Panc1 (cell line): ENCODE results near the gene HMX1. TPM values are rescaled to one million over a fixed set of nuclear protein-coding genes. Genes with fewer than 3 reads are reported as not detected.

Experiments
- ATAC-seq: fragments of 200-7000 bp; cut with Tn5 transposase; 2 replicates; pipeline ENCODE4 v1.9.1; 2020; ENCODE audit warnings: mild to moderate bottlenecking, moderate library complexity
- BruUV-seq: library from RNA; stranded (reverse); fragments of 400-500 nt; replicated peaks from 2 replicates; lab custom pipeline; 2021; lab: Mats Ljungman, UMichigan
- CTCF ChIA-PET: fragments of 300-600 bp; sonication (Branson Sonifier 250); formaldehyde crosslinking; loops from one replicate; lab custom pipeline; 2022; ENCODE audit warnings: antibody characterized with exemption; lab: Charles Lee
- POLR2A ChIA-PET: fragments of 300-600 bp; sonication (Branson Sonifier 250); formaldehyde crosslinking; loops from one replicate; lab custom pipeline; 2022; ENCODE audit warnings: antibody characterized with exemption; lab: Charles Lee
- DNase-seq: peaks from one replicate; pipeline ENCODE4 v3.0.0-alpha.2; 2010; ENCODE audit warnings: low read depth, low spot score
- H3K27ac ChIP-seq: 2 replicates; pipeline ENCODE4 v1.5.1; 2011; ENCODE audit warnings: mild to moderate bottlenecking, low read length, inconsistent platforms
- H3K27me3 ChIP-seq: fragments of 200-500 bp; sonication (Bioruptor generic); 2 replicates; pipeline ENCODE4 v1.6.0; 2014; ENCODE audit warnings: low read length, inconsistent platforms; ENCODE audit not compliant: control insufficient read depth, insufficient read depth
- H3K36me3 ChIP-seq: fragments of 200-500 bp; sonication (Bioruptor generic); 2 replicates; pipeline ENCODE4 v1.5.1; 2014; ENCODE audit warnings: inconsistent platforms, mild to moderate bottlenecking, low read length, moderate library complexity; ENCODE audit not compliant: control insufficient read depth, insufficient read depth
- H3K4me1 ChIP-seq: 2 replicates; pipeline ENCODE4 v1.5.1; 2011; ENCODE audit warnings: inconsistent platforms, mild to moderate bottlenecking, low read length, moderate library complexity; ENCODE audit not compliant: control insufficient read depth, insufficient read depth
- H3K4me3 ChIP-seq, 2 experiments: 2 replicates each; pipeline ENCODE4 v1.5.1; 2011 to 2012; ENCODE audit warnings: low read depth in 2 of 2, low read length in 2 of 2, mild to moderate bottlenecking in 2 of 2, inconsistent platforms in 1 of 2, moderate library complexity in 1 of 2
- H3K9me3 ChIP-seq: fragments of 200-500 bp; sonication (Bioruptor generic); 2 replicates; pipeline ENCODE4 v1.5.1; 2014; ENCODE audit warnings: low read depth, mild to moderate bottlenecking, inconsistent platforms, low read length, moderate library complexity; ENCODE audit not compliant: control insufficient read depth, insufficient read depth
- CTCF ChIP-seq: fragments of 450-650 bp; IDR thresholded peaks from 2 replicates; pipeline ENCODE4 v1.5.1; 2017; ENCODE audit warnings: mild to moderate bottlenecking
- POLR2AphosphoS5 ChIP-seq: IDR thresholded peaks from 2 replicates; pipeline ENCODE4 v1.6.1; 2012; ENCODE audit warnings: mild to moderate bottlenecking, low read depth, low read length, moderate library complexity
- REST ChIP-seq, 2 experiments: IDR thresholded peaks; 2 replicates each; pipeline ENCODE4 v1.6.1; 2011 to 2012; ENCODE audit warnings: low read depth in 2 of 2, control low read depth in 1 of 2, low read length in 1 of 2, mild to moderate bottlenecking in 1 of 2, moderate library complexity in 1 of 2; ENCODE audit not compliant: insufficient read depth in 1 of 2
- SIN3A ChIP-seq: IDR thresholded peaks from 2 replicates; pipeline ENCODE4 v1.6.1; 2012; ENCODE audit warnings: low read depth, mild to moderate bottlenecking, low read length, moderate library complexity, borderline replicate concordance; ENCODE audit not compliant: insufficient read depth
- TCF7L2 ChIP-seq: IDR thresholded peaks from 2 replicates; pipeline ENCODE4 v1.6.1; 2011; ENCODE audit warnings: mild to moderate bottlenecking, low read depth, low read length, inconsistent platforms
- in situ Hi-C: cut with HindIII; loops from 2 replicates; pipeline ENCODE4 v1.10.0; 2016; ENCODE audit warnings: low sequenced_read_pairs, low pct_unique_long_range_greater_than_20kb
- intact Hi-C: fragments of 100-400 bp; cut with micrococcal nuclease; formaldehyde crosslinking; loops from one replicate; pipeline ENCODE4 v1.10.0; 2022; ENCODE audit not compliant: unreplicated experiment
- total RNA-seq: library from RNA; stranded (reverse); gene quantifications from one replicate; pipeline ENCODE4 v1.2.1, GENCODE V29; 2021; ENCODE audit not compliant: unreplicated experiment

Gene HMX1
- total RNA-seq, 1 experiment from 2014 or later = not detected

- H3K36me3 ChIP-seq = no peaks in the 10 kb centered on the region
- no peaks in the 10 kb centered on the region for H3K4me1 ChIP-seq
- H3K27ac ChIP-seq = no peak overlapping the region
- no peak for TF ChIP-seq TCF7L2
- no peak for TF ChIP-seq CTCF
- no peak for TF ChIP-seq REST (IDR thresholded peaks at IDR 0.05; ENCODE audit: insufficient read depth in 1 of 2, low read depth in 2 of 2, low read length in 1 of 2)
- no peak for TF ChIP-seq POLR2AphosphoS5
- TF ChIP-seq SIN3A = no peak
- no peaks in the 10 kb centered on the region for H3K27me3 ChIP-seq
- in situ Hi-C loops (no loop called here), intact Hi-C loops (no loop called here)
- ChIA-PET POLR2A (no interaction called here), CTCF (no interaction called here)
- H3K4me3 ChIP-seq = no peak overlapping the region
- ATAC-seq (no peak), DNase-seq (no peak)
- H3K9me3 ChIP-seq = no peaks in the 10 kb centered on the region
- BruUV-seq = no TSS peak
Measured at GRCh38 chr4:8843597-8843996, 28.0 kb downstream of the HMX1 start.

GRCh38 chr4:8842614-8843013 is 29.0 kb downstream of the HMX1 start:
- Histone ChIP-seq H3K27ac (no peak overlapping the region), H3K4me3 (no peak overlapping the region), H3K4me1 (no peaks in the 10 kb centered on the region), H3K27me3 (no peaks in the 10 kb centered on the region), H3K9me3 (no peaks in the 10 kb centered on the region), H3K36me3 (no peaks in the 10 kb centered on the region)
- CTCF ChIA-PET = no interaction called here
- intact Hi-C loops = no loop called here
- ATAC-seq = no peak
- in situ Hi-C loops = no loop called here
- no peak for DNase-seq
- no peak for TF ChIP-seq REST (IDR thresholded peaks at IDR 0.05; ENCODE audit: insufficient read depth in 1 of 2, low read depth in 2 of 2, low read length in 1 of 2)
- TF ChIP-seq CTCF = no peak
- no peak for TF ChIP-seq POLR2AphosphoS5
- TF ChIP-seq TCF7L2 = no peak
- no peak for TF ChIP-seq SIN3A
- POLR2A ChIA-PET = no interaction called here
- no TSS peak for BruUV-seq
